Stimulated activated naive CD8-positive, alpha-beta T cell treated with anti-CD3 and anti-CD28 coated beads, Interleukin-15, Interleukin-2, amounts not matched to agents 100 ng/mL and 50 ng/mL, for 24 hours (primary cell): ENCODE measurements around the gene NEK8.
"Not testable (repeated sequence)": the region's sequence is repeated elsewhere in the genome, so short reads cannot be mapped to it uniquely, and the experiment has no call there.

Source experiments
- H3K27ac Mint-ChIP-seq: one replicate; pipeline ENCODE4 v1.8.0; 2021; ENCODE audit warnings: mild to moderate bottlenecking, mixed read lengths
- H3K27me3 Mint-ChIP-seq: one replicate; pipeline ENCODE4 v1.8.0; 2021; ENCODE audit warnings: mixed read lengths
- H3K36me3 Mint-ChIP-seq: one replicate; pipeline ENCODE4 v1.8.0; 2021; ENCODE audit warnings: low read depth, mixed read lengths
- H3K4me1 Mint-ChIP-seq: one replicate; pipeline ENCODE4 v1.8.0; 2021; ENCODE audit warnings: low read depth, mixed read lengths
- H3K4me3 Mint-ChIP-seq: one replicate; pipeline ENCODE4 v1.8.0; 2021; ENCODE audit warnings: mild to moderate bottlenecking, mixed read lengths
- H3K9me3 Mint-ChIP-seq: one replicate; pipeline ENCODE4 v1.8.0; 2021; ENCODE audit warnings: mixed read lengths

The NEK8 gene

GRCh38 chr17:28726627-28727491 is 1.7 kb upstream of the NEK8 start:
- Mint-ChIP-seq H3K4me1 (peaks cover 61% of the 10 kb centered on the region), H3K36me3 (peaks cover 37% of the 10 kb centered on the region)

DNA sequence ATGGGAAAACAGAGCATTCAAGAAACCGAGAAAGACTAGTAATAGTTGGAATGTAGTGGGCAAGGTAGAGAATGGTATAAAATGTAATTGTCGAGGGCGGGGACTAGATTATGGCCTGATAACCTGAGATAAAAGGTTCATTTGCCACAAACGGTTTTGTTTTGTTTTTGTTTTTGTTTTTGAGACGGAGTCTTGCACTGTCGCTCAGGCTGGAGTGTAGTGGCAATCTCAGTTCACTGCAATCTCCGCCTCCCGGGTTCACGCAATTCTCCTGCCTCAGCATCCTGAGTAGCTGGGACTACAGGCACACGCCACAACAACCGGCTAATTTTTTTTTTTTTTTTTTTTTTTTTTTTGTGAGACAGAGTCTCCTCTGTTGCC is 1.4 kb downstream of the NEK8 start:
- H3K9me3 Mint-ChIP-seq = no peaks in the 10 kb centered on the region
- no peaks in the 10 kb centered on the region for H3K27me3 Mint-ChIP-seq
- H3K4me3 Mint-ChIP-seq = peak overlapping the region; percentile 0
- H3K36me3 Mint-ChIP-seq = peaks cover 11% of the 10 kb centered on the region
- peaks cover 40% of the 10 kb centered on the region for H3K4me1 Mint-ChIP-seq
- H3K27ac Mint-ChIP-seq = peak overlapping the region; percentile 36

More at GRCh38 chr17:28726627-28727491, 1.7 kb upstream of the NEK8 start:
- Mint-ChIP-seq H3K9me3 (no peaks in the 10 kb centered on the region), H3K27me3 (no peaks in the 10 kb centered on the region), H3K4me3 (peak overlapping the region; percentile 89), H3K27ac (peak overlapping the region; percentile 98)

GRCh38 chr17:28733346-28733745 is 4.8 kb downstream of the NEK8 start:
- Mint-ChIP-seq H3K27ac (no peak overlapping the region), H3K4me3 (no peak overlapping the region), H3K9me3 (no peaks in the 10 kb centered on the region), H3K36me3 (peaks cover 7% of the 10 kb centered on the region), H3K27me3 (no peaks in the 10 kb centered on the region), H3K4me1 (peaks cover 29% of the 10 kb centered on the region)

GRCh38 chr17:28734712-28735241 is 6.2 kb downstream of the NEK8 start:
- peaks cover 16% of the 10 kb centered on the region for H3K36me3 Mint-ChIP-seq
- no peaks in the 10 kb centered on the region for H3K9me3 Mint-ChIP-seq
- H3K4me1 Mint-ChIP-seq = peaks cover 34% of the 10 kb centered on the region
- H3K27ac Mint-ChIP-seq = no peak overlapping the region
- H3K27me3 Mint-ChIP-seq = no peaks in the 10 kb centered on the region
- H3K4me3 Mint-ChIP-seq = no peak overlapping the region

GRCh38 chr17:28735242-28735722 is 6.7 kb downstream of the NEK8 start:
- H3K4me1 Mint-ChIP-seq = peaks cover 32% of the 10 kb centered on the region
- H3K36me3 Mint-ChIP-seq = peaks cover 19% of the 10 kb centered on the region
- H3K4me3 Mint-ChIP-seq = no peak overlapping the region
- no peaks in the 10 kb centered on the region for H3K9me3 Mint-ChIP-seq
- H3K27ac Mint-ChIP-seq = no peak overlapping the region
- no peaks in the 10 kb centered on the region for H3K27me3 Mint-ChIP-seq

- not testable (repeated sequence) for H3K9me3 Mint-ChIP-seq, H3K27me3 Mint-ChIP-seq, H3K27ac Mint-ChIP-seq, H3K4me3 Mint-ChIP-seq
- H3K36me3 Mint-ChIP-seq = peaks cover 22% of the 10 kb centered on the region
- H3K4me1 Mint-ChIP-seq = peaks cover 41% of the 10 kb centered on the region
Measured at GRCh38 chr17:28735913-28736769, 7.6 kb downstream of the NEK8 start.

- Mint-ChIP-seq H3K9me3 (no peaks in the 10 kb centered on the region), H3K4me3 (no peak overlapping the region), H3K27me3 (no peaks in the 10 kb centered on the region), H3K27ac (no peak overlapping the region), H3K36me3 (peaks cover 19% of the 10 kb centered on the region), H3K4me1 (peaks cover 47% of the 10 kb centered on the region)
Measured at GRCh38 chr17:28737316-28737715, 8.7 kb downstream of the NEK8 start.

DNA sequence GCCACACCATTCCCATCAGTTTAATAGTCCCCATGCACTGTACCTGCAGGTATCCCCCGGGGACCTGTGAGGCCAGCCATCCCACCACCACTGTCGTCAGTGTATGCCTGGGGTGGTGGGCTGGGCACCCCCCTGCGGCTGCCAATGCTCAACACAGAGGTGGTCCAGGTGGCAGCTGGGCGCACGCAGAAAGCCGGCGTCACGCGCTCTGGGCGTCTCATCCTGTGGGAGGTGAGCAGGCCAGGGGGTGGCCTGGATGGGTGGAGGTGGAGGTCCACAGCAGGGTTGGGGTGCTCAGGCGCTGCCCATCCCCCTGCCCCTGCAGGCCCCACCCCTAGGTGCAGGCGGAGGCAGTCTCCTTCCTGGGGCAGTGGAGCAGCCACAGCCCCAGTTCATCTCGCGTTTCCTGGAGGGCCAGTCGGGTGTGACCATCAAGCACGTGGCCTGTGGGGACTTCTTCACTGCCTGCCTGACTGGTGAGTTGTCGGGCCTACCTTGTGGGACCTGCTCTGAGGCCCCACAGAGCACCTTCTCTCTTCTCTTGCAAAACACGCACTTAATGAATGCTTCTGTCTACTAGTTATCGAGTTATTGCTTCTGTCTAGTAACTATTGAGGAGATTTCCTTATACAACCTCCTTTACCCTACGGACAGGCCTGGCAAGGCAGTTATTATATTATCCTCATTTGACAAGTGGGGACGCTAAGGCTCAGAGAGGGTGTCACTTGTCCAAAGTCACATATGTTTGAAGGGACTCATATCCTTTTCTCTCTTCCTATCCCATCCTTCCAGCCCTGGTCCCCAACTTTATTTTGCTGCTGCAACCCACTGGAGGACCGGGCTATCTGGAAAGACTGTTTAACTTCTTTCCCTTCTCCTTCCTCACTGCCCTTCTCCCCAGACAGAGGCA is 9.4 kb downstream of the NEK8 start:
- Mint-ChIP-seq H3K9me3 (no peaks in the 10 kb centered on the region), H3K4me3 (peak overlapping the region; percentile 67), H3K27me3 (no peaks in the 10 kb centered on the region), H3K27ac (peak overlapping the region; percentile 86), H3K36me3 (peaks cover 18% of the 10 kb centered on the region), H3K4me1 (peaks cover 48% of the 10 kb centered on the region)

DNA sequence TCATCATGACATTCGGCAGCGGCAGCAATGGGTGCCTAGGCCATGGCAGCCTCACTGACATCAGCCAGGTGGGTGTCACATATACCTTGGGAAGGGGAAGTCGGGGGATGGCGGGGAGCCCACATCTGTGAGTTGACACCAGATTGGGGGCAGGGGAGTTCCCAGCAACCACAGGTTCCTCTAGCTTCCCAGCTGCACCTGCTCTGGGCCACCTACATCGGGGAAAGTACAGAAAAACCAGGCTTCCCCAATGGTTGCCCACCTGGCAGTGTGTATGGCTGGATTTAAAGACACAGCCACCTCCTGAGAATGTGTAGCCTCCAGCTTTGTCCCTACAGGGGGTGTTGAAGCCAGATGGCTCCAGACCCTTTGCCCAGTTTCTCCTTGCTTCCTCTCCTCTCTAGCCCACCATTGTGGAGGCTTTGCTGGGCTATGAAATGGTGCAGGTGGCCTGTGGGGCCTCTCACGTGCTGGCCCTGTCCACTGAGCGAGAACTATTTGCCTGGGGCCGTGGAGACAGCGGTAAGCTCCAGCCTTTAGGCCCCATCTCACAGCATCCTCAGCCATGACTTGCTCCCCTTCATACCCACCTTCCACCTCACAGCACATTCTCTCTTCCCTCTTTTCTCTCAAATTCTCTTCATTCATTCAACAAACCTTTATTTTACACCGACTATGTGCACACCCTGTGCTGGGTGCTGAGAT is 10.2 kb downstream of the NEK8 start:
- Mint-ChIP-seq H3K27ac (peak overlapping the region; percentile 93), H3K27me3 (no peaks in the 10 kb centered on the region), H3K9me3 (no peaks in the 10 kb centered on the region), H3K36me3 (peaks cover 18% of the 10 kb centered on the region), H3K4me1 (peaks cover 47% of the 10 kb centered on the region), H3K4me3 (peak overlapping the region; percentile 67)

DNA sequence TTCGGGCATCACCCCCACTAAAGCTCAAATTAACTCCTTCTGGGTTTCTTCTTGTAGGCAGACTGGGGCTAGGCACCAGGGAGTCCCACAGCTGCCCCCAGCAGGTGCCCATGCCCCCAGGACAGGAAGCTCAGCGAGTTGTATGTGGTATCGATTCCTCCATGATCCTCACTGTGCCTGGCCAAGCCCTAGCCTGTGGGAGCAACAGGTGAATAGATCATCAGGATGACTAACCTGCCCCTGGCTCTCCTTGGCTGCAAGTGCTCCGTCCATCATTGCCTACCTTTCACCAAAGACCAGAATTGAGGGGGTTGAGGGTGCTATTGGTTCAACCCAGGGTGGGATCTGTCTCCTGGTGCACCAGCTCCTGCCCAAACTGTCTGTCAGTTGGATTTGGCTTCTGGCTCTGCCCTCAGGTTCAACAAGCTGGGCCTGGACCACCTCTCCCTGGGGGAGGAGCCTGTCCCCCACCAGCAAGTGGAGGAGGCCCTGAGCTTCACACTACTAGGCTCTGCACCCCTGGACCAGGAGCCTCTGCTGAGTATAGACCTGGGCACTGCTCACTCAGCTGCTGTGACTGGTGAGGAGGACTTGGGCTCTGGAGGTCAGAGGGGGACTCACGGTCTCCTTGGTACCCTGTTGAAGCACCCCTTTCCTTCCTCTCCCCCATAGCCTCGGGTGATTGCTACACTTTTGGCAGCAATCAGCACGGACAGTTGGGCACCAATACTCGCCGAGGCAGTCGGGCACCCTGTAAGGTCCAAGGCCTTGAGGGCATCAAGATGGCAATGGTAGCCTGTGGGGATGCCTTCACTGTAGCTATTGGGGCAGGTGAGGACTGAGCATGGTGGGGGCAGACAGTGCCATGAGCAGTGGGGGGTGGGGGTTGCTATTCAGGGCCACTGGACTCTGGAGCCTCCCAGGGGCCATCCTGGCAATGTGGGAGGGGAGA is 12.1 kb downstream of the NEK8 start:
- Mint-ChIP-seq H3K9me3 (no peaks in the 10 kb centered on the region), H3K27me3 (no peaks in the 10 kb centered on the region), H3K36me3 (peaks cover 30% of the 10 kb centered on the region), H3K4me3 (peak overlapping the region; percentile 7), H3K27ac (peak overlapping the region; percentile 36), H3K4me1 (peaks cover 46% of the 10 kb centered on the region)

DNA sequence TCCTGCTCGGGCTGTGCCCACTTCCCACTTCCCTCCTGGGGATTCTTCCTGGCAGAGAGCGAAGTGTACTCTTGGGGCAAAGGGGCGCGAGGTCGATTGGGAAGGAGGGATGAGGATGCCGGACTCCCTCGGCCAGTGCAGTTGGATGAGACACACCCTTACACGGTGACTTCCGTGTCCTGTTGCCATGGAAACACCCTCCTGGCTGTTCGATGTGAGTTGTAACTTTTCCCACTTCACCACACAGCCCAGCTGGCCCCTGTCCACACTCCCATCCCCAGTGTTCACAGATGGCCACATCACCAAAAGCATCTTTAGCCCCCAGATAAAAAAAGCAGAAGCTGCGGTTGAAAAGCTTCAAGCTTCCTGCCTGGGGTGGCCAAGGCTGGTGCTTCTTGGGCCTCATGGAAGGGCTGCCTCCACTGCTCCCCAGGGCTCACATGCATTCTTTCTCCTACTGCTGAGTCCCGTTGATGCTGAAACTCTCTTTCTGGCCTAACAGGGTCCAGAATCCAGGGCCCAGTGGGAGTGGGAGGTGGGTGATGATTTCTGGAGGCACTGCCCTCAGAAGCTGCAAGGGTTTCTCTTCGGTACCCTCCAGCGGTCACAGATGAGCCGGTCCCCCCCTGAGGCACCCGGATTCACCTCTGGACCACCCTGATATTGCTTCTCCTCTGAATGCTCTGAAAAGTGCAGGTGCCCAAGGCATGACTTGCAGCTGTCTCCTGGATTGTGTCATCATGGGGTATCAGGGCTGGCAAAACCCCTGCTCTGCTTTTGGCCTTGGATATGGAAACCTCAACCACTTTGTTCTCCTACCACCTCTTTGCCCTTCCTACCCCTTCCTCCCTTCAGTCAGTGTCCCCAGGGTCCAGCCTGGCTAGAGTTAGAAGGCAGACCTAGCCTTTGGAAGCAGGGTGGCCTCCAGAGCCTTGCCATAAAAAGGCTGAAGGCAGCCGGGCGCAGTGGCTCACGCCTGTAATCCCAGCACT is 13.1 kb downstream of the NEK8 start:
- Mint-ChIP-seq H3K4me3 (no peak overlapping the region), H3K9me3 (no peaks in the 10 kb centered on the region), H3K27me3 (no peaks in the 10 kb centered on the region), H3K27ac (peak overlapping the region; percentile 36), H3K4me1 (peaks cover 50% of the 10 kb centered on the region), H3K36me3 (peaks cover 39% of the 10 kb centered on the region)
